Measurements from ENCODE around the gene ZBP1. TPM values are rescaled to one million over a fixed set of nuclear protein-coding genes. Genes with fewer than 3 reads are reported as not detected.

Gene ZBP1
- total and polyA plus RNA-seq, 10 of the 15 experiments (the other 5 are each of a cell fraction or from before 2014, with no cell fraction given), result 0.93 to 10.6 (median 4.8) TPM

DNA sequence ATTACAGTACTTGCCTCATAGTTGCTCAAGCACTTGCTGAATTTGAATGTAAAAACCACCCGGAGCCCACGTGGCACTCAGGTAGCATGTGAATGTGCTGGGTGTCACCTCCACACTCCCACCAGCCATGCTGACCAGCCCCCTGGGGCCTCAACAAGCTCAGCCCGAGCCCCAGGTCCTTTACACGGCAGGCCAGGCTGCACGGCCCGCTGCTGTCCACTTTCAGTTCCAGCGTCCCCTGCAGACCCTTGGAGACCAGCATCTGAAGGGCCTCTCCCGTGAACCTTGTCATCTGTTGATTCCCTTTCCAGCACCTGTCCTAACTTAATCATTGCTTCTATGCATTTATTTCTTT, 33.3 kb upstream of the ZBP1 start:
- POLR2A ChIA-PET, result no interaction called here
- ATAC-seq, result no peak
- Histone ChIP-seq H3K9me3 (replicated peaks; ENCODE audit: control insufficient read depth, insufficient read depth, low read length) (no peaks in the 10 kb centered on the region), H3K4me1 (ENCODE audit: control insufficient read depth, insufficient read depth, low read length) (no peaks in the 10 kb centered on the region), H3K4me2 (ENCODE audit: control insufficient read depth, insufficient read depth) (no peak overlapping the region), H2AFZ (ENCODE audit: control insufficient read depth, low read depth, low read length) (no peak overlapping the region), H4K20me1 (ENCODE audit: control insufficient read depth, insufficient read depth) (no peaks in the 10 kb centered on the region; the same call in 1 of the 2 replicates), H3K4me3 (no peak overlapping the region), H3K36me3 (ENCODE audit: control insufficient read depth in 2 of 2, insufficient read depth in 2 of 2, low read length in 1 of 2) (no peaks in the 10 kb centered on the region), H3K27ac (ENCODE audit: control insufficient read depth, insufficient read depth) (no peak overlapping the region), H3K27me3 (replicated peaks in 1 of 2; ENCODE audit: control insufficient read depth in 2 of 2, insufficient read depth in 2 of 2, low read length in 1 of 2) (no peaks in the 10 kb centered on the region), H3K79me2 (ENCODE audit: control insufficient read depth, insufficient read depth, low read length) (no peaks in the 10 kb centered on the region), H3K9ac (ENCODE audit: control insufficient read depth, insufficient read depth, low read length) (no peak overlapping the region)
- DNase-seq (ENCODE audit: low read depth, low spot score), result no peak
- RAD21 ChIA-PET (ENCODE audit: unreplicated experiment), result interaction anchor here (0.9 to 2.4 kb wide), 9 partner anchors 27 to 529 kb away, joined by 3 to 21 read pairs (median 6); partner anchors contain the start of gene ZBP1
- in situ Hi-C loops (cut with MboI) (no loop called here), intact Hi-C loops (cut with micrococcal nuclease; ENCODE audit: unreplicated experiment) (no loop called here)
- TF ChIP-seq FOS (IDR thresholded peaks at IDR 0.05; ENCODE audit: borderline replicate concordance, extremely low read depth, insufficient read length), result no peak
- no peak for TF ChIP-seq ASH2L (IDR thresholded peaks at IDR 0.05; ENCODE audit: borderline replicate concordance, low read depth)
- no peak for TF ChIP-seq NR2C2 (IDR thresholded peaks at IDR 0.05; ENCODE audit: borderline replicate concordance, control insufficient read depth, insufficient read length, low read depth)
- TF ChIP-seq GATAD2B (conservative IDR thresholded peaks at IDR 0.05; ENCODE audit: low read depth), result no peak
- no peak for TF ChIP-seq SPI1 (IDR thresholded peaks at IDR 0.05; ENCODE audit: borderline replicate concordance, insufficient read depth, low read depth, low read length)
- no peak for TF ChIP-seq YBX1 (IDR thresholded peaks at IDR 0.05)
- no peak for TF ChIP-seq JUND (IDR thresholded peaks at IDR 0.05; ENCODE audit: low read depth, low read length)
- no peak for TF ChIP-seq PKNOX1 (IDR thresholded peaks at IDR 0.05)
- no peak for TF ChIP-seq WRNIP1 (IDR thresholded peaks at IDR 0.05; ENCODE audit: borderline replicate concordance, low read depth, low read length)
- TF ChIP-seq PBX3 (IDR thresholded peaks at IDR 0.05; ENCODE audit: insufficient replicate concordance, low read depth, low read length), result no peak
- TF ChIP-seq EED (IDR thresholded peaks at IDR 0.05; ENCODE audit: low read depth), result no peak
- TF ChIP-seq CBX5 (IDR thresholded peaks at IDR 0.05; ENCODE audit: low read depth), result no peak
- no peak for TF ChIP-seq ZNF207 (IDR thresholded peaks at IDR 0.05; ENCODE audit: borderline replicate concordance)
- no peak for TF ChIP-seq SREBF1 (IDR thresholded peaks at IDR 0.05; ENCODE audit: low read length)
- TF ChIP-seq, protein P1, sequence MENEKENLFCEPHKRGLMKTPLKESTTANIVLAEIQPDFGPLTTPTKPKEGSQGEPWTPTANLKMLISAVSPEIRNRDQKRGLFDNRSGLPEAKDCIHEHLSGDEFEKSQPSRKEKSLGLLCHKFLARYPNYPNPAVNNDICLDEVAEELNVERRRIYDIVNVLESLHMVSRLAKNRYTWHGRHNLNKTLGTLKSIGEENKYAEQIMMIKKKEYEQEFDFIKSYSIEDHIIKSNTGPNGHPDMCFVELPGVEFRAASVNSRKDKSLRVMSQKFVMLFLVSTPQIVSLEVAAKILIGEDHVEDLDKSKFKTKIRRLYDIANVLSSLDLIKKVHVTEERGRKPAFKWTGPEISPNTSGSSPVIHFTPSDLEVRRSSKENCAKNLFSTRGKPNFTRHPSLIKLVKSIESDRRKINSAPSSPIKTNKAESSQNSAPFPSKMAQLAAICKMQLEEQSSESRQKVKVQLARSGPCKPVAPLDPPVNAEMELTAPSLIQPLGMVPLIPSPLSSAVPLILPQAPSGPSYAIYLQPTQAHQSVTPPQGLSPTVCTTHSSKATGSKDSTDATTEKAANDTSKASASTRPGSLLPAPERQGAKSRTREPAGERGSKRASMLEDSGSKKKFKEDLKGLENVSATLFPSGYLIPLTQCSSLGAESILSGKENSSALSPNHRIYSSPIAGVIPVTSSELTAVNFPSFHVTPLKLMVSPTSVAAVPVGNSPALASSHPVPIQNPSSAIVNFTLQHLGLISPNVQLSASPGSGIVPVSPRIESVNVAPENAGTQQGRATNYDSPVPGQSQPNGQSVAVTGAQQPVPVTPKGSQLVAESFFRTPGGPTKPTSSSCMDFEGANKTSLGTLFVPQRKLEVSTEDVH (IDR thresholded peaks at IDR 0.05; ENCODE audit: low read depth, partially characterized antibody), result no peak
- no peak for TF ChIP-seq NFYA (IDR thresholded peaks at IDR 0.05; ENCODE audit: borderline replicate concordance, low read depth, low read length)
- no peak for TF ChIP-seq BRCA1 (IDR thresholded peaks at IDR 0.05; ENCODE audit: low read depth, low read length)
- CTCF ChIA-PET, result interaction anchor here (0.7 to 4.7 kb wide), 22 partner anchors 8 to 557 kb away, joined by 3 to 48 read pairs (median 4); partner anchors contain the start of gene ZBP1
- SMC1A ChIA-PET (ENCODE audit: uncharacterized antibody, unreplicated experiment), result interaction anchor here (0.6 to 1.5 kb wide), 10 partner anchors 26 to 556 kb away, joined by 3 to 11 read pairs (median 3); no protein-coding TSS in a partner anchor
- FAIRE-seq, result no peak
- no TSS peak for BruUV-seq (replicated peaks)
- 21% methylated on average over 8 of the region's 8 CpGs for WGBS (ENCODE audit: insufficient coverage, insufficient replicate concordance, low lambda C conversion rate, missing lambda C conversion rate)
